Endothelial cell of umbilical vein (primary cell): ENCODE data around the gene PRKACG. TPM values are rescaled to one million over a fixed set of nuclear protein-coding genes. Genes with fewer than 3 reads are reported as not detected.

ENCODE experiments used
- BruUV-seq: library from RNA; stranded (reverse); fragments of 400-500 nt; replicated peaks from 2 replicates; lab custom pipeline; 2021; lab: Mats Ljungman, UMichigan
- CTCF ChIA-PET: fragments of 300-600, 350-600 bp; sonication (Branson Sonifier 250); formaldehyde crosslinking; loops from one replicate; lab custom pipeline; 2021; ENCODE audit warnings: antibody characterized with exemption, inconsistent platforms; lab: Charles Lee
- POLR2A ChIA-PET: fragments of 300-600, 350-600 bp; sonication (Branson Sonifier 250); formaldehyde crosslinking; loops from one replicate; lab custom pipeline; 2021; ENCODE audit warnings: antibody characterized with exemption, inconsistent platforms; lab: Charles Lee
- DNase-seq: peaks from one replicate; pipeline ENCODE4 v3.0.0-alpha.2; 2011; ENCODE audit warnings: low read depth, low spot score
- FAIRE-seq: peaks from 2 replicates; lab custom pipeline; 2011; peaks lifted over from hg19 to GRCh38; lab: Jason Lieb, UNC
- H2AFZ ChIP-seq: 2 replicates; pipeline ENCODE4 v1.6.0; 2012; ENCODE audit warnings: low read depth, low read length, control low read depth, inconsistent platforms
- H3K27ac ChIP-seq: 2 replicates; pipeline ENCODE4 v1.5.1; 2011; ENCODE audit warnings: low read depth, mild to moderate bottlenecking, control low read depth, low read length, moderate library complexity; ENCODE audit not compliant: insufficient read depth
- H3K27me3 ChIP-seq, 2 experiments: 2 replicates each; pipeline versions ENCODE4 v1.6.0 to v1.6.1; 2011; ENCODE audit warnings: low read length in 2 of 2, mixed read lengths in 1 of 2; ENCODE audit not compliant: control insufficient read depth in 2 of 2, insufficient read depth in 2 of 2
- H3K36me3 ChIP-seq, 2 experiments: 2 replicates in 1 of 2; 3 replicates in 1 of 2; pipeline ENCODE4 v1.5.1; 2011; ENCODE audit warnings: low read length in 2 of 2, mild to moderate bottlenecking in 1 of 2, moderate library complexity in 1 of 2; ENCODE audit not compliant: control insufficient read depth in 2 of 2, insufficient read depth in 2 of 2; ENCODE audit errors: extremely low read depth in 1 of 2
- H3K4me1 ChIP-seq: 3 replicates; pipeline ENCODE4 v1.5.1; 2011; ENCODE audit warnings: mild to moderate bottlenecking, low read length; ENCODE audit not compliant: control insufficient read depth, insufficient read depth; ENCODE audit errors: extremely low read depth
- H3K4me2 ChIP-seq: 2 replicates; pipeline ENCODE4 v1.6.1; 2011; ENCODE audit warnings: low read length, control low read depth, mixed read lengths; ENCODE audit not compliant: insufficient read depth
- H3K4me3 ChIP-seq, 3 experiments: fragments of 200-600 bp in 1 of 3; sonication (generic), shearing (Covaris generic) in 1 of 3; replicated peaks in 1 of 3; 2 replicates each; pipeline ENCODE4 v1.5.1; 2011 to 2016; ENCODE audit warnings: control low read depth in 3 of 3, low read length in 3 of 3, mild to moderate bottlenecking in 2 of 3, inconsistent platforms in 1 of 3, low read depth in 1 of 3, moderate library complexity in 1 of 3; ENCODE audit not compliant: insufficient read depth in 1 of 3
- H3K79me2 ChIP-seq: 2 replicates; pipeline ENCODE4 v1.6.0; 2012; ENCODE audit warnings: low read length, inconsistent platforms; ENCODE audit not compliant: control insufficient read depth, insufficient read depth
- H3K9ac ChIP-seq: replicated peaks from 2 replicates; pipeline ENCODE3; 2011; ENCODE audit warnings: low read length, control low read depth; ENCODE audit not compliant: insufficient read depth; ENCODE audit errors: extremely low read depth
- H3K9me1 ChIP-seq: replicated peaks from 3 replicates; pipeline ENCODE4 v1.6.0; 2011; ENCODE audit warnings: mild to moderate bottlenecking, low read length; ENCODE audit not compliant: control insufficient read depth, insufficient read depth; ENCODE audit errors: extremely low read depth
- H3K9me3 ChIP-seq: replicated peaks from 2 replicates; pipeline ENCODE4 v1.5.1; 2012; ENCODE audit warnings: low read length, inconsistent platforms; ENCODE audit not compliant: control insufficient read depth, insufficient read depth
- H4K20me1 ChIP-seq: replicated peaks from 2 replicates; pipeline ENCODE3; 2011; ENCODE audit warnings: mild to moderate bottlenecking, low read length; ENCODE audit not compliant: control insufficient read depth, insufficient read depth; ENCODE audit errors: extremely low read depth
- EZH2 ChIP-seq: IDR thresholded peaks from 2 replicates; pipeline ENCODE4 v1.6.1; 2012; ENCODE audit warnings: borderline replicate concordance, low read depth, mild to moderate bottlenecking, moderate library complexity, low read length, inconsistent platforms; ENCODE audit not compliant: severe bottlenecking
- FOS ChIP-seq: IDR thresholded peaks from 2 replicates; pipeline ENCODE4 v1.6.1; 2011; ENCODE audit warnings: mild to moderate bottlenecking, low read length, moderate library complexity, borderline replicate concordance; ENCODE audit not compliant: insufficient read depth
- GATA2 ChIP-seq: IDR thresholded peaks from 2 replicates; pipeline ENCODE4 v1.7.0; 2011; ENCODE audit warnings: low read depth, mild to moderate bottlenecking, moderate library complexity, mixed read lengths, low read length; ENCODE audit not compliant: insufficient read length, insufficient read depth
- JUN ChIP-seq: IDR thresholded peaks from 2 replicates; pipeline ENCODE4 v1.6.1; 2011; ENCODE audit warnings: borderline replicate concordance, low read depth; ENCODE audit not compliant: insufficient read length, insufficient read depth
- MYC ChIP-seq: IDR thresholded peaks from one replicate; pipeline ENCODE4 v1.6.1; 2011; ENCODE audit warnings: mild to moderate bottlenecking, low read depth, low read length
- POLR2A ChIP-seq: IDR thresholded peaks from 2 replicates; pipeline ENCODE4 v1.6.1; 2012; ENCODE audit warnings: low read depth, mild to moderate bottlenecking, control low read depth, low read length
- POLR2AphosphoS5 ChIP-seq: IDR thresholded peaks from 2 replicates; pipeline ENCODE4 v1.6.1; 2012; ENCODE audit warnings: low read depth, mild to moderate bottlenecking, control low read depth, low read length, moderate library complexity; ENCODE audit not compliant: insufficient read depth
- dilution Hi-C: fragments of 300-500 bp; cut with MboI; formaldehyde crosslinking; loops from one replicate; pipeline ENCODE4 v1.15.0; 2019; ENCODE audit warnings: low sequenced_read_pairs; ENCODE audit not compliant: extremely low pct_ligation_motif_present
- intact Hi-C: fragments of 100-400 bp; cut with micrococcal nuclease; formaldehyde crosslinking; loops from one replicate; pipeline ENCODE4 v1.10.0; 2022
- polyA plus RNA-seq, 4 experiments: library from polyadenylated mRNA; depleted of rRNA in 3 of 4; stranded (reverse) in 3 of 4; unstranded in 1 of 4; fragments of >200 nt; gene quantifications; 2 replicates each; pipeline versions ENCODE4 v1.2.1 to v1.2.3, GENCODE V29; 2011 to 2012; ENCODE audit warnings: missing spikeins in 1 of 4
- total RNA-seq: library from RNA; stranded (reverse); gene quantifications from 2 replicates; pipeline ENCODE4 v1.2.3, GENCODE V29; 2021
- TF ChIP-seq, protein P1 (sequence below), 2 donors: IDR thresholded peaks; 1 replicate in 1 of 2; 2 replicates in 1 of 2; pipeline ENCODE4 v1.5.1; 2011; ENCODE audit warnings: low read length in 2 of 2, mild to moderate bottlenecking in 2 of 2, moderate library complexity in 2 of 2, control low read depth in 1 of 2, inconsistent platforms in 1 of 2, low read depth in 1 of 2; ENCODE audit not compliant: insufficient read depth in 1 of 2; ENCODE audit errors: extremely low read depth in 1 of 2
- TF ChIP-seq, protein P2 (sequence below): IDR thresholded peaks from 2 replicates; pipeline ENCODE4 v1.6.1; 2011; ENCODE audit not compliant: insufficient read depth, insufficient read length

Gene PRKACG
- total and polyA plus RNA-seq, 2 donors (not counting 3 experiments of a cell fraction or from before 2014, with no cell fraction given), result not detected

DNA sequence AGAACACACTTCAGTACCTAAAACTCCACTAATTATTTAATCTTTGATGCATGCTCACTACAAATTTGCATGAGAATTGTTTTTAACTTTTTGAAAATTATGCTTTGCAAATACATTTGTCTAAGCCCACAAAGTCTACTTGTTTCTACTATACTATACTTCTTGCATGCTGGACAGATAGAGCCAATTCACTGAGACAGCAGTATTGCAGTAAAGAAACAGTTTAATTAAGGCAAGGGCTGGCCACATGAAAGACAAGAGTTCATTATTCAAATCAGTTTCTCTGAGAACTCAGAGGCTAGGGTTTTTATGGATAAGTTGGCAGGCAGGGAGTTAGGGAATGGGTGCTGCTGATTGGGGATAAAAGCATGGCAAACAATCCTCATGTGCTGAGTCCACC lies 15.6 kb upstream of the PRKACG start:
- dilution Hi-C loops (no loop called here), intact Hi-C loops (loop anchor here (5.0 kb wide), 1 partner anchor 247 kb away; a partner anchor contains a TSS)
- Histone ChIP-seq H3K4me3 (no peak overlapping the region), H3K79me2 (no peaks in the 10 kb centered on the region), H3K27me3 (peaks cover 0 to under 1% of the 10 kb centered on the region in 2 experiments), H4K20me1 (no peaks in the 10 kb centered on the region), H3K9me3 (no peaks in the 10 kb centered on the region), H3K4me1 (peaks cover 9% of the 10 kb centered on the region), H3K27ac (no peak overlapping the region), H3K4me2 (no peak overlapping the region), H3K9me1 (no peaks in the 10 kb centered on the region), H2AFZ (no peak overlapping the region), H3K36me3 (no peaks in the 10 kb centered on the region), H3K9ac (no peak overlapping the region)
- BruUV-seq, result no TSS peak
- ChIA-PET POLR2A (no interaction called here), CTCF (no interaction called here)
- TF ChIP-seq, protein P1, sequence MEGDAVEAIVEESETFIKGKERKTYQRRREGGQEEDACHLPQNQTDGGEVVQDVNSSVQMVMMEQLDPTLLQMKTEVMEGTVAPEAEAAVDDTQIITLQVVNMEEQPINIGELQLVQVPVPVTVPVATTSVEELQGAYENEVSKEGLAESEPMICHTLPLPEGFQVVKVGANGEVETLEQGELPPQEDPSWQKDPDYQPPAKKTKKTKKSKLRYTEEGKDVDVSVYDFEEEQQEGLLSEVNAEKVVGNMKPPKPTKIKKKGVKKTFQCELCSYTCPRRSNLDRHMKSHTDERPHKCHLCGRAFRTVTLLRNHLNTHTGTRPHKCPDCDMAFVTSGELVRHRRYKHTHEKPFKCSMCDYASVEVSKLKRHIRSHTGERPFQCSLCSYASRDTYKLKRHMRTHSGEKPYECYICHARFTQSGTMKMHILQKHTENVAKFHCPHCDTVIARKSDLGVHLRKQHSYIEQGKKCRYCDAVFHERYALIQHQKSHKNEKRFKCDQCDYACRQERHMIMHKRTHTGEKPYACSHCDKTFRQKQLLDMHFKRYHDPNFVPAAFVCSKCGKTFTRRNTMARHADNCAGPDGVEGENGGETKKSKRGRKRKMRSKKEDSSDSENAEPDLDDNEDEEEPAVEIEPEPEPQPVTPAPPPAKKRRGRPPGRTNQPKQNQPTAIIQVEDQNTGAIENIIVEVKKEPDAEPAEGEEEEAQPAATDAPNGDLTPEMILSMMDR (IDR thresholded peaks at IDR 0.05; ENCODE audit: extremely low read depth in 1 of 2, insufficient read depth in 1 of 2, low read depth in 1 of 2, low read length in 2 of 2), result no peak
- TF ChIP-seq JUN, result no peak
- no peak for TF ChIP-seq FOS
- no peak for TF ChIP-seq GATA2
- TF ChIP-seq POLR2AphosphoS5, result no peak
- no peak for TF ChIP-seq EZH2
- TF ChIP-seq MYC, result no peak
- TF ChIP-seq POLR2A, result no peak
- TF ChIP-seq, protein P2, sequence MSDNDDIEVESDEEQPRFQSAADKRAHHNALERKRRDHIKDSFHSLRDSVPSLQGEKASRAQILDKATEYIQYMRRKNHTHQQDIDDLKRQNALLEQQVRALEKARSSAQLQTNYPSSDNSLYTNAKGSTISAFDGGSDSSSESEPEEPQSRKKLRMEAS, result no peak
- DNase-seq (no peak), FAIRE-seq (no peak)
